HCT116 (cell line): ENCODE data around the gene INPP5K. TPM values are rescaled to one million over a fixed set of nuclear protein-coding genes. Genes with fewer than 3 reads are reported as not detected.
"Not testable (repeated sequence)": the region's sequence is repeated elsewhere in the genome, so short reads cannot be mapped to it uniquely, and the experiment has no call there.

Experiments
- ATAC-seq: fragments of 200-7000 bp; cut with Tn5 transposase; 2 replicates; pipeline ENCODE4 v1.9.1; 2020; ENCODE audit warnings: mild to moderate bottlenecking, moderate library complexity
- BruUV-seq: library from RNA; stranded (reverse); fragments of 400-500 nt; replicated peaks from 2 replicates; lab custom pipeline; 2021; lab: Mats Ljungman, UMichigan
- CTCF ChIA-PET: fragments of 300-600 bp; sonication (Branson Sonifier 250); formaldehyde crosslinking; loops from one replicate; lab custom pipeline; 2021; ENCODE audit warnings: antibody characterized with exemption; lab: Charles Lee
- POLR2A ChIA-PET: fragments of 300-600, 350-600 bp; sonication (Branson Sonifier 250); formaldehyde crosslinking; loops from one replicate; lab custom pipeline; 2021; ENCODE audit warnings: antibody characterized with exemption; lab: Charles Lee
- RAD21 ChIA-PET, 2 experiments: fragments of 300-600 bp; sonication (Branson Sonifier 250); formaldehyde crosslinking; loops; one replicate each; lab custom pipeline; 2023; ENCODE audit warnings: low total read pairs in 2 of 2; ENCODE audit not compliant: uncharacterized antibody in 2 of 2, unreplicated experiment in 2 of 2, low non-redundant PET in 1 of 2; lab: Charles Lee
- DNase-seq: peaks from one replicate; pipeline ENCODE4 v3.0.0-alpha.2; 2010; ENCODE audit warnings: low read depth, low spot score
- H2AFZ ChIP-seq: fragments of 200-600 bp; shearing (Covaris generic), sonication (generic); 2 replicates; pipeline ENCODE4 v1.6.1; 2017; ENCODE audit warnings: low read depth, mixed run types, mixed read lengths, antibody characterized with exemption, low read length; ENCODE audit not compliant: poor library complexity, severe bottlenecking
- H3K27ac ChIP-seq: 2 replicates; pipeline ENCODE4 v1.5.1; 2012; ENCODE audit warnings: low read depth, low read length
- H3K27me3 ChIP-seq: fragments of 200-600 bp; sonication (generic); 2 replicates; pipeline ENCODE4 v1.6.1; 2016; ENCODE audit warnings: mixed run types, low read length, mixed read lengths; ENCODE audit not compliant: insufficient read depth
- H3K36me3 ChIP-seq, 2 experiments: fragments of 200-500 bp in 1 of 2; fragments of 200-600 bp in 1 of 2; sonication (Bioruptor generic) in 1 of 2; sonication (generic) in 1 of 2; 2 replicates each; pipeline versions ENCODE4 v1.5.1 to v1.6.1; 2014 to 2016; ENCODE audit warnings: low read length in 2 of 2, inconsistent platforms in 1 of 2, mixed read lengths in 1 of 2, mixed run types in 1 of 2; ENCODE audit not compliant: insufficient read depth in 2 of 2, control insufficient read depth in 1 of 2
- H3K4me1 ChIP-seq, 2 experiments: fragments of 200-600 bp in 1 of 2; sonication (generic) in 1 of 2; 2 replicates each; pipeline versions ENCODE4 v1.5.1 to v1.6.1; 2012 to 2017; ENCODE audit warnings: low read length in 2 of 2, inconsistent platforms in 1 of 2, mild to moderate bottlenecking in 1 of 2, mixed read lengths in 1 of 2, mixed run types in 1 of 2, moderate library complexity in 1 of 2; ENCODE audit not compliant: insufficient read depth in 2 of 2, control insufficient read depth in 1 of 2
- H3K4me2 ChIP-seq: fragments of 200-600 bp; sonication (generic); 2 replicates; pipeline ENCODE4 v1.6.1; 2017; ENCODE audit warnings: mixed run types, low read length, mixed read lengths
- H3K4me3 ChIP-seq, 2 experiments: fragments of 200-600 bp in 1 of 2; sonication (generic) in 1 of 2; replicated peaks in 1 of 2; 2 replicates each; pipeline ENCODE4 v1.5.1; 2011 to 2016; ENCODE audit warnings: low read length in 2 of 2, control low read depth in 1 of 2, low read depth in 1 of 2, mild to moderate bottlenecking in 1 of 2, mixed read lengths in 1 of 2, mixed run types in 1 of 2
- H3K79me2 ChIP-seq: fragments of 200-600 bp; sonication (generic); 2 replicates; pipeline ENCODE4 v1.6.1; 2017; ENCODE audit warnings: mild to moderate bottlenecking, mixed run types, low read length, moderate library complexity, mixed read lengths; ENCODE audit not compliant: insufficient read depth
- H3K9ac ChIP-seq: fragments of 200-600 bp; sonication (generic); 2 replicates; pipeline ENCODE4 v1.6.1; 2016; ENCODE audit warnings: low read length, mixed read lengths
- H3K9me2 ChIP-seq: fragments of 200-600 bp; sonication (generic), shearing (Covaris generic); 2 replicates; pipeline ENCODE4 v1.6.1; 2017; ENCODE audit warnings: mixed run types, mild to moderate bottlenecking, moderate library complexity; ENCODE audit not compliant: insufficient read depth
- H3K9me3 ChIP-seq, 2 experiments: fragments of 200-500 bp in 1 of 2; fragments of 200-600 bp in 1 of 2; sonication (Bioruptor generic) in 1 of 2; sonication (generic) in 1 of 2; 2 replicates each; pipeline ENCODE4 v1.6.1; 2014 to 2017; ENCODE audit warnings: low read length in 2 of 2, mixed read lengths in 2 of 2, inconsistent platforms in 1 of 2, low read depth in 1 of 2, mild to moderate bottlenecking in 1 of 2, mixed run types in 1 of 2, moderate library complexity in 1 of 2; ENCODE audit not compliant: control insufficient read depth in 1 of 2, insufficient read depth in 1 of 2
- H4K20me1 ChIP-seq: fragments of 200-600 bp; sonication (generic), shearing (Covaris generic); 2 replicates; pipeline ENCODE4 v1.6.1; 2017; ENCODE audit warnings: mixed run types, mild to moderate bottlenecking, moderate library complexity; ENCODE audit not compliant: insufficient read depth
- CEBPB ChIP-seq: IDR thresholded peaks from 2 replicates; pipeline ENCODE4 v1.6.1; 2012; ENCODE audit warnings: low read depth
- EGR1 ChIP-seq: IDR thresholded peaks from 2 replicates; pipeline ENCODE4 v1.6.1; 2012; ENCODE audit warnings: low read depth
- ELF1 ChIP-seq: IDR thresholded peaks from 2 replicates; pipeline ENCODE4 v1.6.1; 2012; ENCODE audit warnings: low read depth, borderline replicate concordance
- EZH2 ChIP-seq: fragments of 200-600 bp; sonication (generic); IDR thresholded peaks from 2 replicates; pipeline ENCODE4 v1.6.1; 2017; ENCODE audit warnings: antibody characterized with exemption, mixed run types
- EZH2phosphoT487 ChIP-seq: fragments of 200-600 bp; IDR thresholded peaks from 2 replicates; pipeline ENCODE4 v1.6.1; 2018; ENCODE audit warnings: antibody characterized with exemption, borderline replicate concordance
- FOSL1 ChIP-seq: IDR thresholded peaks from 2 replicates; pipeline ENCODE4 v1.6.1; 2012; ENCODE audit warnings: low read depth
- POLR2AphosphoS5 ChIP-seq: IDR thresholded peaks from 2 replicates; pipeline ENCODE4 v1.6.1; 2011; ENCODE audit warnings: mild to moderate bottlenecking, low read depth, low read length, moderate library complexity
- RAD21 ChIP-seq: IDR thresholded peaks from 2 replicates; pipeline ENCODE4 v1.6.1; 2012; ENCODE audit warnings: low read depth, mild to moderate bottlenecking
- SP1 ChIP-seq: IDR thresholded peaks from 2 replicates; pipeline ENCODE4 v1.6.1; 2012; ENCODE audit warnings: low read depth
- SRF ChIP-seq: IDR thresholded peaks from 2 replicates; pipeline ENCODE4 v1.6.1; 2012; ENCODE audit warnings: low read depth
- TCF7L2 ChIP-seq: IDR thresholded peaks from 2 replicates; pipeline ENCODE4 v1.7.0; 2011; ENCODE audit warnings: borderline replicate concordance, inconsistent platforms; ENCODE audit not compliant: insufficient read depth, insufficient read length; ENCODE audit errors: extremely low read depth
- YY1 ChIP-seq: IDR thresholded peaks from 2 replicates; pipeline ENCODE4 v1.6.1; 2011; ENCODE audit warnings: low read length, low read depth, moderate library complexity, mild to moderate bottlenecking; ENCODE audit not compliant: insufficient replicate concordance; ENCODE audit errors: extremely low read depth
- intact Hi-C: fragments of 100-400 bp; cut with micrococcal nuclease; formaldehyde crosslinking; loops from 2 replicates; pipeline ENCODE4 v1.10.0; 2022
- total RNA-seq: library from RNA; stranded (reverse); gene quantifications from one replicate; pipeline ENCODE4 v1.2.1, GENCODE V29; 2021; ENCODE audit not compliant: unreplicated experiment
- TF ChIP-seq, protein P1 (sequence below): IDR thresholded peaks from 2 replicates; pipeline ENCODE4 v1.6.1; 2012; ENCODE audit warnings: low read depth
- TF ChIP-seq, protein P2 (sequence below), 3 experiments: fragments of 200-600 bp in 1 of 3; sonication (generic) in 1 of 3; IDR thresholded peaks in 2 of 3; conservative IDR thresholded peaks in 1 of 3; 2 replicates each; pipeline ENCODE4 v1.5.1; 2012 to 2017; ENCODE audit warnings: low read depth in 2 of 3, low read length in 2 of 3, antibody characterized with exemption in 1 of 3, borderline replicate concordance in 1 of 3, control low read depth in 1 of 3, mild to moderate bottlenecking in 1 of 3, mixed read lengths in 1 of 3, mixed run types in 1 of 3, moderate library complexity in 1 of 3; ENCODE audit not compliant: insufficient read depth in 1 of 3
- TF ChIP-seq, protein P3 (sequence below): IDR thresholded peaks from 2 replicates; pipeline ENCODE4 v1.6.1; 2012

Gene INPP5K
- total RNA-seq, 1 experiment from 2014 or later, result 25.6 TPM

DNA sequence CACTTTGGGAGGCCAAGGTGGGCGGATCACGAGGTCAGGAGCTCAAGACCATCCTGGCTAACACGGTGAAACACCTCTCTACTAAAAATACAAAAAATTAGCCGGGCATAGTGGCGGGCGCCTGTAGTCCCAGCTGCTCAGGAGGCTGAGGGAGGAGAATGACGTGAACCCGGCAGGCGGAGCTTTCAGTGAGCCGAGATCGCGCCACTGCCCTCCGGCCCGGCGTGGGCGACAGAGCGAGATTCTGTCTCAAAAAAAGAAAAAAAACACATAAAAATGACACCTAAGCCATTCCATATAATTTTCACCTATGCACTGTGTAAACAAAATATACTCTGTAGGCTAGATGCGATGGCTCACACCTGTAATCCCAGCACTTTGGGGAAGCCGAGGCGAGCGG is 66.2 kb downstream of the INPP5K start:
- H3K36me3 ChIP-seq, result peaks cover 9 to 29% of the 10 kb centered on the region in 2 experiments; a peak in 2 of 4 replicates

DNA sequence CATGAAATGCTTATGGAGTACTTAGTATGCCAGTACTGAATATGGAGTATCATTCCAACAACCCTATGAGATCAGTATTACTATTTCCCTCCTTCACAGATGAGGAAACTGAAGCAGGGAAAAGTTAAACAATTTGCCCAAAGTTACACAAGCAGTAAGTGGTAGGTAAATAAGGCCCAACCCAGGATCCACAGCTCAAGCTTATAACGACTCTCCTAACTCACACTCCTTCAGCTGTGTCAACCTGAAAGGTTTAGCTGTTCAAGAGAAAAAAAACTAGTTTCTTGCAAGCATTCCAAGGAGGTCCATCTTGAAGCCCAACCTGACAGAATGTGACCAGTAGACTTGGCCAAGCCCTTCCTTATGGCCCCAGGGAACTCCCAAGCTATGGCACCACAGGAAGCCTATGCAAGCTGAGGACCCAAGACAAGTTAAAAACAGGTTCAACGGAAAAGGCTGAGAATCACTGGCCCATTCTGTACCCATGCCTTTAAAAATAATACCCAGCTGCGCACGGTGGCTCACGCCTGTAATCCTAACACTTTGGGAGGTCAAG is 66.9 kb downstream of the INPP5K start:
- CTCF ChIA-PET, result no interaction called here
- DNase-seq, result no peak
- POLR2A ChIA-PET, result no interaction called here
- TF ChIP-seq CEBPB (no peak), ELF1 (no peak), TCF7L2 (no peak), EGR1 (no peak), FOSL1 (no peak), SP1 (no peak), YY1 (no peak), POLR2AphosphoS5 (no peak), RAD21 (no peak), EZH2 (no peak), SRF (no peak), EZH2phosphoT487 (no peak)
- TF ChIP-seq, protein P1, sequence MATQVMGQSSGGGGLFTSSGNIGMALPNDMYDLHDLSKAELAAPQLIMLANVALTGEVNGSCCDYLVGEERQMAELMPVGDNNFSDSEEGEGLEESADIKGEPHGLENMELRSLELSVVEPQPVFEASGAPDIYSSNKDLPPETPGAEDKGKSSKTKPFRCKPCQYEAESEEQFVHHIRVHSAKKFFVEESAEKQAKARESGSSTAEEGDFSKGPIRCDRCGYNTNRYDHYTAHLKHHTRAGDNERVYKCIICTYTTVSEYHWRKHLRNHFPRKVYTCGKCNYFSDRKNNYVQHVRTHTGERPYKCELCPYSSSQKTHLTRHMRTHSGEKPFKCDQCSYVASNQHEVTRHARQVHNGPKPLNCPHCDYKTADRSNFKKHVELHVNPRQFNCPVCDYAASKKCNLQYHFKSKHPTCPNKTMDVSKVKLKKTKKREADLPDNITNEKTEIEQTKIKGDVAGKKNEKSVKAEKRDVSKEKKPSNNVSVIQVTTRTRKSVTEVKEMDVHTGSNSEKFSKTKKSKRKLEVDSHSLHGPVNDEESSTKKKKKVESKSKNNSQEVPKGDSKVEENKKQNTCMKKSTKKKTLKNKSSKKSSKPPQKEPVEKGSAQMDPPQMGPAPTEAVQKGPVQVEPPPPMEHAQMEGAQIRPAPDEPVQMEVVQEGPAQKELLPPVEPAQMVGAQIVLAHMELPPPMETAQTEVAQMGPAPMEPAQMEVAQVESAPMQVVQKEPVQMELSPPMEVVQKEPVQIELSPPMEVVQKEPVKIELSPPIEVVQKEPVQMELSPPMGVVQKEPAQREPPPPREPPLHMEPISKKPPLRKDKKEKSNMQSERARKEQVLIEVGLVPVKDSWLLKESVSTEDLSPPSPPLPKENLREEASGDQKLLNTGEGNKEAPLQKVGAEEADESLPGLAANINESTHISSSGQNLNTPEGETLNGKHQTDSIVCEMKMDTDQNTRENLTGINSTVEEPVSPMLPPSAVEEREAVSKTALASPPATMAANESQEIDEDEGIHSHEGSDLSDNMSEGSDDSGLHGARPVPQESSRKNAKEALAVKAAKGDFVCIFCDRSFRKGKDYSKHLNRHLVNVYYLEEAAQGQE, result no peak
- TF ChIP-seq, protein P2, sequence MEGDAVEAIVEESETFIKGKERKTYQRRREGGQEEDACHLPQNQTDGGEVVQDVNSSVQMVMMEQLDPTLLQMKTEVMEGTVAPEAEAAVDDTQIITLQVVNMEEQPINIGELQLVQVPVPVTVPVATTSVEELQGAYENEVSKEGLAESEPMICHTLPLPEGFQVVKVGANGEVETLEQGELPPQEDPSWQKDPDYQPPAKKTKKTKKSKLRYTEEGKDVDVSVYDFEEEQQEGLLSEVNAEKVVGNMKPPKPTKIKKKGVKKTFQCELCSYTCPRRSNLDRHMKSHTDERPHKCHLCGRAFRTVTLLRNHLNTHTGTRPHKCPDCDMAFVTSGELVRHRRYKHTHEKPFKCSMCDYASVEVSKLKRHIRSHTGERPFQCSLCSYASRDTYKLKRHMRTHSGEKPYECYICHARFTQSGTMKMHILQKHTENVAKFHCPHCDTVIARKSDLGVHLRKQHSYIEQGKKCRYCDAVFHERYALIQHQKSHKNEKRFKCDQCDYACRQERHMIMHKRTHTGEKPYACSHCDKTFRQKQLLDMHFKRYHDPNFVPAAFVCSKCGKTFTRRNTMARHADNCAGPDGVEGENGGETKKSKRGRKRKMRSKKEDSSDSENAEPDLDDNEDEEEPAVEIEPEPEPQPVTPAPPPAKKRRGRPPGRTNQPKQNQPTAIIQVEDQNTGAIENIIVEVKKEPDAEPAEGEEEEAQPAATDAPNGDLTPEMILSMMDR (IDR thresholded peaks at IDR 0.05 in 2 of 3, conservative IDR thresholded peaks at IDR 0.05 in 1 of 3; ENCODE audit: borderline replicate concordance in 1 of 3, insufficient read depth in 1 of 3, low read depth in 2 of 3, low read length in 2 of 3), result no peak
- TF ChIP-seq, protein P3, sequence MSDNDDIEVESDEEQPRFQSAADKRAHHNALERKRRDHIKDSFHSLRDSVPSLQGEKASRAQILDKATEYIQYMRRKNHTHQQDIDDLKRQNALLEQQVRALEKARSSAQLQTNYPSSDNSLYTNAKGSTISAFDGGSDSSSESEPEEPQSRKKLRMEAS, result no peak

More for the DNA sequence above, 66.2 kb downstream of the INPP5K start:
- H3K4me1 ChIP-seq, H3K4me3 ChIP-seq, H3K27me3 ChIP-seq, H3K27ac ChIP-seq, CTCF ChIA-PET, ATAC-seq, H3K9me3 ChIP-seq, BruUV-seq, H2AFZ ChIP-seq, intact Hi-C loops, H3K9ac ChIP-seq, DNase-seq, RAD21 ChIA-PET, H3K4me2 ChIP-seq, POLR2A ChIA-PET, H3K9me2 ChIP-seq: not testable (repeated sequence)
- peaks cover 100% of the 10 kb centered on the region for H3K79me2 ChIP-seq
- peaks cover 16% of the 10 kb centered on the region; the same call in 1 of the 2 replicates for H4K20me1 ChIP-seq

More for the DNA sequence above, 66.9 kb downstream of the INPP5K start:
- Histone ChIP-seq H3K36me3 (peaks cover 9 to 28% of the 10 kb centered on the region in 2 experiments; a peak in 2 of 4 replicates), H3K27me3 (no peaks in the 10 kb centered on the region), H3K9me2 (no peaks in the 10 kb centered on the region), H3K9ac (no peak overlapping the region), H2AFZ (no peak overlapping the region), H3K4me3 (no peak overlapping the region), H3K4me1 (peaks cover 3% of the 10 kb centered on the region in 2 experiments; a peak in 3 of 4 replicates), H3K9me3 (no peaks in the 10 kb centered on the region), H4K20me1 (peaks cover 16% of the 10 kb centered on the region; the same call in 1 of the 2 replicates), H3K4me2 (no peak overlapping the region), H3K79me2 (peaks cover 99% of the 10 kb centered on the region), H3K27ac (no peak overlapping the region)
- ATAC-seq, result no peak
- BruUV-seq, result no TSS peak
- RAD21 ChIA-PET, result interaction anchor here in 1 of 2 experiments (0.6 kb wide), 1 partner anchor 96 kb away, joined by 3 read pairs; no protein-coding TSS in a partner anchor
- intact Hi-C loops, result no loop called here
